ENCODE measurements around the gene SERPINA12.
"Not testable (repeated sequence)": the region's sequence is repeated elsewhere in the genome, so short reads cannot be mapped to it uniquely, and the experiment has no call there.

SERPINA12 gene

GRCh38 chr14:94535506-94535905 lies 26.2 kb upstream of the SERPINA12 start:
- no peak for ATAC-seq

- ATAC-seq = no peak
These were observed 23.2 kb upstream of the SERPINA12 start for GRCh38 chr14:94532447-94532846.

DNA sequence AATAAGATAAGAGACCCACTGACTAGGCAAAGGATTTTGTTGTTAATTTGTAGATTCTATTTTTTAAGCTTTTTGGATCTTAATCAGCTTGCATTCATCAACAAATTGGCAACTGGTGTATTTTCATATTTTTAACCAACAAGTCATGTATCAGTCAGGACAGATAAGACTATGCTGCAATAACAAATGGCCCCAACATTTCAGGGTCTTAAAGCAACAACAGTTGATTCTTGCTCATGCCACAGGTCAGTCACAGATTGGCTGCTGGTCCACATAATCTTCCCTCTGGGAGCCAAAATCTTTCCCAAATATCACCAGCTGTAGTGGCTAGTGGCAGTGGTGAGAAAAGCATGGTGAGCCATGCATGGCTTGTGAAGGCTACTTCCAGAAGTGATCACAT lies 21.9 kb upstream of the SERPINA12 start:
- ATAC-seq = no peak

GRCh38 chr14:94524093-94524492 lies 14.8 kb upstream of the SERPINA12 start:
- no peak for ATAC-seq

GRCh38 chr14:94523265-94523664 lies 14.0 kb upstream of the SERPINA12 start:
- no peak for ATAC-seq

DNA sequence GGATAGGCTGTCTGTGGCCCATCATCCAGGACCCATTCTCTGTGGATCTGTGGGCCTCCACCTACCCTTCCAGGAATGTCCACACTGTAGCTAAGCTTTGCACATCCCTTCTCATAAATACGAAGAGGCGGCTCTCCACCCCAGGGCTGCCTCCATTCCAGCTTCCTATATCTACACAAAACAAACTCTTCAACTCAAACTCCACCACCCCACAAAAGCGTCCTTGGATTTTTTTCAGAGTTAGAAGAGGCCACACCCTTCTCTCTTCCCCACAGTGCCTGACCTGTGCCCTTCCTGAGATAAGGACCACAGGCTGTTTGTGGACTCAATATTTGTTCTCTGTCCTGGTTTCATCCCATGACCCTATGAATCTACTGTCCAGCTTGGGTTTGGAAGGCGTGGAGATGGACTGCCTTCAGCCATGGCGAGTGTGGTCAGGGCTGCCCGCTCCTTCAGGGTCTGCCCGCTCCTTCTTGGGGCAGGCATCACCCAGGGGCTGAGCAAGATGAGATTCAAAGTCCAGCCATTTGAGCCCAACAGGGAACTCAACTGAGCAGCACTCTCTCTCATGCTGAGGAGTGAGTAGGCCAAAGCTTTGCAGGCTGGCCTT lies 13.0 kb upstream of the SERPINA12 start:
- ATAC-seq = no peak

DNA sequence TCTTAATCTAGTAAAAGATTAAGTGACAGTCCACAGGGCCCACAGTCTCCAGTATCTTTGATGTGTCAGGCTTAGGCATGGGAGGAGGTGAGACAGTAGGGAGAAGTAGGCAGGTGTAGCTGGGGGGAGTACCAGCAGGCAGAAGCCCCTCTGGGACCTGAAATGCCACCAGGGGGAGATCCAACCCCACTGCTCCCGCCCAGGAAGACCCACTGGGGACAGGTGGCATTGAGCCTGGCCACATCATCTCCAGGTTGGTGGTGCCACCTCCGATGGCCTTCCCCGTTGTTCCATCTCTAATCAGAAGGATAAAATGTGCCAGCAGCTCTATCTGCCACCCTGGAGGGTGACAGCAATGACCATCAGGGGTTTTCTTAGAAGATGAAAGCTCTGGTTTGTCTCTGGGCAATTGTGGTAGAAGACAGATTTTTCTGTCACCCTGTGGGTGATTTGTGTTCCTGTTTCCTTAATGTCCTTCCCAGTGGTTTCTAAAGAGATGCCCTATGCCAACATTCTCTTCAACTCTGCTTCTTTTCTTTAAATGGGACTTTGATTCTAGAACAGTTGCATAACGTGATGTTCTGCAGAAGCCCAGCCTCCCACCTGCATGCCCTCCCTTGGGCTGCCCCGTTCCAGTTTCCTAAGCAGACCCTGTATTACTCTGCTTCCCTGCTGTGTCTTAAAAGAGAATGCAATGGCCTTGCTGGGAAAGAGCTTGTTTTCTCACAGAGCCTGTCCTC lies 12.3 kb upstream of the SERPINA12 start:
- no peak for ATAC-seq

GRCh38 chr14:94517641-94518257 lies 8.5 kb upstream of the SERPINA12 start:
- no peak for ATAC-seq

GRCh38 chr14:94517248-94517640 lies 8.0 kb upstream of the SERPINA12 start:
- no peak for ATAC-seq

GRCh38 chr14:94515856-94516255 lies 6.6 kb upstream of the SERPINA12 start:
- ATAC-seq = no peak

GRCh38 chr14:94515426-94515825 lies 6.2 kb upstream of the SERPINA12 start:
- ATAC-seq = no peak

DNA sequence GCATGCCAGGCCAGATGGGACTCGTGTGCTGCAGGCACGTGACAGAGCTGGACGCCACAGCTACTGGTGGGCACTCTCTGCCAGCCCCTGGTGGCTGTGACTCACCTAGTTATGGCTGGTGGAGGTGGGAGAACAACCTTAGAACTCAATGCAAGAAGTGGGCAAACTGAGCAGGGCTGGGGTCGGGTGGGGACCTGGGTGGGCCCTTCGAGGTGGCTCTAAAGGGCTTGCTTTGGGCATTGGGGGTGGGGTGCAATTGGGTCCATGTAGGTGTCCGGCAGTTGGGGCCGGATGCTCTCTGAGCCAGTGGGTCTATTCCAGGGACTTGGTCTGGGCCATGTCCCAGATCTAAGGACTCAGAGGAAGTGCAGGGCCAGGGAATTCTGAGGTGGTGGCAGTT lies 5.1 kb upstream of the SERPINA12 start:
- no peak for ATAC-seq

- ATAC-seq = not testable (repeated sequence)
These were observed 1.2 kb upstream of the SERPINA12 start for GRCh38 chr14:94510481-94510880.

DNA sequence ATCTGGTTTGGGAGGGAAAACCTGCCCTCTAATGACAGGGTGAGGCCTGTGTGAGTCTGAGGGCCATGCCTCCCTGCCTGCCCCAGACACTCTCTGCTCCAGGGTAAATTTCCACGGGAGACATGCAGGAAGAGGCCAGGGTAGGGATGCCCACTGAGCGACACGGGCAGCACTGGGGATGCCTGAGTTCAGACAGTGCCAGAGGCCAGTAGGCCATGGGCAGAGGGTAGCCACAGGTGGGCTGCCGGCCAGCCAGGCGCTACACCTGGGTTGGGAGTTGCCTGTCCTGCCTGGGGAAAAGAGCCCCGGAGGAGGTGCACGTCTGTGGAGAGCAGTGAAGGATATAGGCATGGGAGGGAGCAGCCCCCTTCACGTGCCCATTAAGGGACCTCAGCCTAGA lies 3.6 kb downstream of the SERPINA12 start:
- no peak for ATAC-seq

- ATAC-seq = no peak
These were observed 4.1 kb downstream of the SERPINA12 start for GRCh38 chr14:94505206-94505605.

GRCh38 chr14:94501588-94502516 lies 7.4 kb downstream of the SERPINA12 start:
- no peak for ATAC-seq

GRCh38 chr14:94500264-94500663 lies 9.0 kb downstream of the SERPINA12 start:
- no peak for ATAC-seq

DNA sequence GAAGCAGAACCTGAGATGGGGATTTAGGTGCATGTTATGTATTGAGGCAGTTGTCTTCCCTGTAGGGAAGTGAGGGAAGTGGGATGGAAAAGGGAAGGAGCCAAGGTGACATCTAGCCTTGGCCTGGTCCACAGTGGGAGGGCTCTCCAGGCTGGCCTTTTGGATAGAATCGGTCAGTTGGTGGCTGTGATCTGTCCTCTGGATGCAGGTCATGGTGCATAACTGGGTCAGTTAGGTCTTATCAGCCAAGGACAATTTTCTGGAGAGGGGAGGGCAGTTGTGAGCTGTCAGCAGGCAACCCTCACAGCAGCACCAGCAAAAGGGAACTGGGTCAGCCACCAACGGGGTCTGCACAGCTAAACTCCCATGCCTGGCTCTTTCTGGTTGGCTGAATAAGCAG lies 9.6 kb downstream of the SERPINA12 start:
- no peak for ATAC-seq

- no peak for ATAC-seq
These were observed 11.1 kb downstream of the SERPINA12 start for GRCh38 chr14:94498215-94498614.

- no peak for ATAC-seq
These were observed 15.2 kb downstream of the SERPINA12 start for GRCh38 chr14:94494085-94494484.

GRCh38 chr14:94491511-94491910 lies 17.8 kb downstream of the SERPINA12 start:
- ATAC-seq = no peak

DNA sequence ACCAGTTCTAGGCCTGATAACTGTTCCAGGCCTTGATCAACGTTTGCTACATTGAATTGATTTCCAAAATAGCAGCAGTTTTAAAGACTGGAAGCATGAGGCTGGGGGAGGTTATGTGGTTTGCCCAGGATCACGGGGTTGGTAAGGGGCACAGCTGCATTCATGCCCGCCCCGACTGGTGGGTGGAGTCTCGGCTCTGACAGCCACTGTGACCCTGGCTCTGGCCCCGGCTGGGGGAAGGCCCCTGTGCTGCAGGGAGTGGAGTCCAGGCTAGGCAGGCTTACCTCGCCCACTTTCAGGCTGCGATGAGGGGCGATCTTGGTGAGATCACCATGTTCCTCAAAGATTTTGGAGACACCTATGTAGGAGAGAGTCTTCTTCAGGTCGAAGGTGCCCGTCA lies 19.9 kb downstream of the SERPINA12 start:
- ATAC-seq = no peak

DNA sequence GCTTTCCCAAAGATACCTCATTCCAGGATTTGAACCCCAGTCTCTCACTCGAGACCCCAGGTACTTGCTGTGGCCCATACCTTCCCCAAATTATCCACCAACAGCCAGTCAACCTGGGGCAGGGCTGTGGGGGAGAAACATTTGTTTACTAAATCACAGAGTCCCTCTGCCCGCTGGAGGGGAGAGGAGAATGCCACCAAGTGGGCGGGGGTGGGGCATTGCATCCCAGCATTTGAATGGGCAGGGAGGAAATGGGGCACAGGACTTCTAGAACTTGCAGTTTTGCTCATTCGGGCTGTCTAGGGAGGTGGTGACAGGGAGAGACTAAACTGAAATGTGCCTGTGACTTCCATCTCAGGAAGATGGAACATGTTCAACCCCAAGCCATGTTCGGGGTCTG lies 22.4 kb downstream of the SERPINA12 start:
- ATAC-seq = no peak
